ENCODE measurements around the gene TMA7. TPM values are rescaled to one million over a fixed set of nuclear protein-coding genes. Genes with fewer than 3 reads are reported as not detected.

The TMA7 gene
- total and polyA plus RNA-seq, 10 of the 15 experiments (the other 5 are each of a cell fraction or from before 2014, with no cell fraction given): 319 to 1,760 (median 752) TPM

GRCh38 chr3:48435774-48436476 lies 4.1 kb upstream of the TMA7 start (continued):
- TF ChIP-seq ZBTB4 (CRISPR knock-in tag; IDR thresholded peaks at IDR 0.05) (no peak), ELK1 (IDR thresholded peaks at IDR 0.05; ENCODE audit: low read depth, low read length) (no peak), FOXK2 (IDR thresholded peaks at IDR 0.05) (no peak), PRDM15 (CRISPR knock-in tag; IDR thresholded peaks at IDR 0.05) (no peak), EGR1 (IDR thresholded peaks at IDR 0.05; ENCODE audit: borderline replicate concordance in 1 of 2, low read depth in 2 of 2, low read length in 2 of 2) (no peak), YBX1 (IDR thresholded peaks at IDR 0.05) (no peak), PKNOX1 (IDR thresholded peaks at IDR 0.05) (no peak), STAT3 (IDR thresholded peaks at IDR 0.05; ENCODE audit: low read depth, low read length) (no peak), NR2C1 (IDR thresholded peaks at IDR 0.05) (no peak), MEF2B (IDR thresholded peaks at IDR 0.05; ENCODE audit: partially characterized antibody, poor library complexity, severe bottlenecking) (no peak), ZNF24 (IDR thresholded peaks at IDR 0.05) (no peak), TCF3 (IDR thresholded peaks at IDR 0.05; ENCODE audit: borderline replicate concordance, insufficient read depth, low read depth, low read length) (no peak), SUPT20H (IDR thresholded peaks at IDR 0.05; ENCODE audit: borderline replicate concordance, control insufficient read depth, low read depth, low read length) (no peak), ZSCAN29 (IDR thresholded peaks at IDR 0.05) (no peak), WRNIP1 (IDR thresholded peaks at IDR 0.05; ENCODE audit: borderline replicate concordance, low read depth, low read length) (peak; percentile 94; the same call in 1 of the 2 replicates), CEBPB (IDR thresholded peaks at IDR 0.05; ENCODE audit: borderline replicate concordance in 1 of 2, low read depth in 2 of 2, low read length in 2 of 2) (no peak), JUNB (IDR thresholded peaks at IDR 0.05) (no peak), MYB (IDR thresholded peaks at IDR 0.05; ENCODE audit: borderline replicate concordance, low read depth, low read length) (no peak), ZZZ3 (IDR thresholded peaks at IDR 0.05; ENCODE audit: control insufficient read depth, insufficient read length, low read depth) (no peak)

Data from GM12878 (cell line).